Caco-2 (cell line): Measurements from ENCODE around the gene EIF4G1. TPM values are rescaled to one million over a fixed set of nuclear protein-coding genes. Genes with fewer than 3 reads are reported as not detected.
A peak's percentile ranks its signal among the peaks of the same experiment; 100 is the strongest.

Experiments used
- BruUV-seq: library from RNA; stranded (reverse); fragments of 400-500 nt; replicated peaks from 2 replicates; lab custom pipeline; 2021; lab: Mats Ljungman, UMichigan
- CTCF ChIA-PET: fragments of 300-600 bp; sonication (Branson Sonifier 250); formaldehyde crosslinking; loops from one replicate; lab custom pipeline; 2022; ENCODE audit warnings: antibody characterized with exemption; lab: Charles Lee
- POLR2A ChIA-PET: fragments of 300-600 bp; sonication (Branson Sonifier 250); formaldehyde crosslinking; loops from one replicate; lab custom pipeline; 2022; ENCODE audit warnings: antibody characterized with exemption; lab: Charles Lee
- DNase-seq, 2 experiments: peaks; one replicate each; pipeline versions ENCODE4 v3.0.0 to v3.0.0-alpha.2; 2020 to 2022
- H3K27me3 ChIP-seq: replicated peaks from 2 replicates; pipeline ENCODE4 v1.6.0; 2011; ENCODE audit warnings: low read length; ENCODE audit not compliant: control insufficient read depth, insufficient read depth
- H3K36me3 ChIP-seq: 2 replicates; pipeline ENCODE4 v1.5.1; 2011; ENCODE audit warnings: low read length; ENCODE audit not compliant: control insufficient read depth, insufficient read depth
- H3K4me1 ChIP-seq: fragments of 250-450 bp; sonication (Bioruptor Pico); 2 replicates; pipeline ENCODE4 v1.5.1; 2020; ENCODE audit warnings: mild to moderate bottlenecking
- H3K4me3 ChIP-seq: 2 replicates; pipeline ENCODE4 v1.5.1; 2011; ENCODE audit warnings: low read depth, mild to moderate bottlenecking, control low read depth, low read length
- H3K9me3 ChIP-seq: fragments of 250-450 bp; sonication (Bioruptor Pico); 2 replicates; pipeline ENCODE4 v1.5.1; 2020; ENCODE audit warnings: mild to moderate bottlenecking, moderate library complexity
- H3K27ac Mint-ChIP-seq: one replicate; pipeline ENCODE4 v1.8.0; 2022; ENCODE audit warnings: mixed read lengths; ENCODE audit not compliant: unreplicated experiment
- H3K27me3 Mint-ChIP-seq: one replicate; pipeline ENCODE4 v1.8.0; 2022; ENCODE audit warnings: mixed read lengths; ENCODE audit not compliant: insufficient read depth, unreplicated experiment
- H3K36me3 Mint-ChIP-seq: one replicate; pipeline ENCODE4 v1.8.0; 2022; ENCODE audit warnings: mild to moderate bottlenecking, mixed read lengths; ENCODE audit not compliant: insufficient read depth, unreplicated experiment
- H3K4me1 Mint-ChIP-seq: one replicate; pipeline ENCODE4 v1.8.0; 2022; ENCODE audit warnings: low read depth, mixed read lengths; ENCODE audit not compliant: unreplicated experiment
- H3K4me3 Mint-ChIP-seq: one replicate; pipeline ENCODE4 v1.8.0; 2022; ENCODE audit warnings: mild to moderate bottlenecking, moderate library complexity, mixed read lengths; ENCODE audit not compliant: unreplicated experiment
- H3K9me3 Mint-ChIP-seq: one replicate; pipeline ENCODE4 v1.8.0; 2022; ENCODE audit warnings: mixed read lengths; ENCODE audit not compliant: unreplicated experiment
- intact Hi-C: fragments of 100-400 bp; cut with micrococcal nuclease; formaldehyde crosslinking; loops from one replicate; pipeline ENCODE4 v1.10.0; 2022; ENCODE audit not compliant: unreplicated experiment
- total RNA-seq: library from RNA; stranded (reverse); gene quantifications from 2 replicates; pipeline ENCODE4 v1.2.3, GENCODE V29; 2022
- TF ChIP-seq, protein P1 (sequence below), 2 experiments: fragments of 200-600 bp in 1 of 2; IDR thresholded peaks; 1 replicate in 1 of 2; 2 replicates in 1 of 2; pipeline versions ENCODE4 v1.5.1 to v1.8.0; 2011 to 2022; ENCODE audit warnings: antibody characterized with exemption in 1 of 2, control low read depth in 1 of 2, inconsistent platforms in 1 of 2, low read depth in 1 of 2, low read length in 1 of 2, mild to moderate bottlenecking in 1 of 2, moderate library complexity in 1 of 2; ENCODE audit not compliant: insufficient read depth in 1 of 2, severe bottlenecking in 1 of 2, unreplicated experiment in 1 of 2

The EIF4G1 gene
- total RNA-seq, 1 experiment from 2014 or later = 423 TPM

GRCh38 chr3:184317201-184317600, 2.8 kb downstream of the EIF4G1 start:
- no peaks in the 10 kb centered on the region for H3K9me3 ChIP-seq
- H3K36me3 ChIP-seq = peaks cover 6% of the 10 kb centered on the region
- Mint-ChIP-seq H3K4me3 (no peak overlapping the region), H3K4me1 (peaks cover 9% of the 10 kb centered on the region), H3K27me3 (no peaks in the 10 kb centered on the region), H3K36me3 (peaks cover 66% of the 10 kb centered on the region), H3K9me3 (no peaks in the 10 kb centered on the region), H3K27ac (no peak overlapping the region)
- intact Hi-C loops = no loop called here
- H3K4me1 ChIP-seq = peaks cover 11% of the 10 kb centered on the region
- CTCF ChIA-PET = no interaction called here
- no peaks in the 10 kb centered on the region for H3K27me3 ChIP-seq
- no peak for DNase-seq
- POLR2A ChIA-PET = no interaction called here
- H3K4me3 ChIP-seq = no peak overlapping the region
- TF ChIP-seq, protein P1, sequence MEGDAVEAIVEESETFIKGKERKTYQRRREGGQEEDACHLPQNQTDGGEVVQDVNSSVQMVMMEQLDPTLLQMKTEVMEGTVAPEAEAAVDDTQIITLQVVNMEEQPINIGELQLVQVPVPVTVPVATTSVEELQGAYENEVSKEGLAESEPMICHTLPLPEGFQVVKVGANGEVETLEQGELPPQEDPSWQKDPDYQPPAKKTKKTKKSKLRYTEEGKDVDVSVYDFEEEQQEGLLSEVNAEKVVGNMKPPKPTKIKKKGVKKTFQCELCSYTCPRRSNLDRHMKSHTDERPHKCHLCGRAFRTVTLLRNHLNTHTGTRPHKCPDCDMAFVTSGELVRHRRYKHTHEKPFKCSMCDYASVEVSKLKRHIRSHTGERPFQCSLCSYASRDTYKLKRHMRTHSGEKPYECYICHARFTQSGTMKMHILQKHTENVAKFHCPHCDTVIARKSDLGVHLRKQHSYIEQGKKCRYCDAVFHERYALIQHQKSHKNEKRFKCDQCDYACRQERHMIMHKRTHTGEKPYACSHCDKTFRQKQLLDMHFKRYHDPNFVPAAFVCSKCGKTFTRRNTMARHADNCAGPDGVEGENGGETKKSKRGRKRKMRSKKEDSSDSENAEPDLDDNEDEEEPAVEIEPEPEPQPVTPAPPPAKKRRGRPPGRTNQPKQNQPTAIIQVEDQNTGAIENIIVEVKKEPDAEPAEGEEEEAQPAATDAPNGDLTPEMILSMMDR (IDR thresholded peaks at IDR 0.05; ENCODE audit: insufficient read depth in 1 of 2, low read depth in 1 of 2, low read length in 1 of 2, severe bottlenecking in 1 of 2, unreplicated experiment in 1 of 2) = no peak
- BruUV-seq = no TSS peak

GRCh38 chr3:184320104-184320445, 5.7 kb downstream of the EIF4G1 start:
- Histone ChIP-seq H3K4me3 (no peak overlapping the region), H3K9me3 (no peaks in the 10 kb centered on the region), H3K27me3 (no peaks in the 10 kb centered on the region), H3K36me3 (peaks cover 14% of the 10 kb centered on the region), H3K4me1 (peaks cover 11% of the 10 kb centered on the region)
- no TSS peak for BruUV-seq
- TF ChIP-seq, protein P1 (IDR thresholded peaks at IDR 0.05; ENCODE audit: insufficient read depth in 1 of 2, low read depth in 1 of 2, low read length in 1 of 2, severe bottlenecking in 1 of 2, unreplicated experiment in 1 of 2) = no peak
- no peak for DNase-seq
- Mint-ChIP-seq H3K27ac (peak overlapping the region; percentile 81), H3K36me3 (peaks cover 88% of the 10 kb centered on the region), H3K27me3 (no peaks in the 10 kb centered on the region), H3K4me1 (peaks cover 9% of the 10 kb centered on the region), H3K4me3 (no peak overlapping the region), H3K9me3 (no peaks in the 10 kb centered on the region)
- POLR2A ChIA-PET = no interaction called here
- CTCF ChIA-PET = no interaction called here
- intact Hi-C loops = no loop called here

- POLR2A ChIA-PET = no interaction called here
- Mint-ChIP-seq H3K9me3 (no peaks in the 10 kb centered on the region), H3K4me1 (peaks cover 3% of the 10 kb centered on the region), H3K27ac (no peak overlapping the region), H3K36me3 (peaks cover 97% of the 10 kb centered on the region), H3K4me3 (no peak overlapping the region), H3K27me3 (no peaks in the 10 kb centered on the region)
- CTCF ChIA-PET = no interaction called here
- Histone ChIP-seq H3K36me3 (peaks cover 18% of the 10 kb centered on the region), H3K27me3 (no peaks in the 10 kb centered on the region), H3K9me3 (no peaks in the 10 kb centered on the region), H3K4me1 (peaks cover 2% of the 10 kb centered on the region; the same call in 1 of the 2 replicates), H3K4me3 (no peak overlapping the region)
- intact Hi-C loops = no loop called here
- BruUV-seq = TSS peak; percentile 9
- TF ChIP-seq, protein P1 (IDR thresholded peaks at IDR 0.05; ENCODE audit: insufficient read depth in 1 of 2, low read depth in 1 of 2, low read length in 1 of 2, severe bottlenecking in 1 of 2, unreplicated experiment in 1 of 2) = no peak
- DNase-seq = no peak
These were observed 7.3 kb downstream of the EIF4G1 start for GRCh38 chr3:184321666-184322065.
